ENCODE measurements around the gene GPC3. TPM values are rescaled to one million over a fixed set of nuclear protein-coding genes. Genes with fewer than 3 reads are reported as not detected.

The GPC3 gene
- total and polyA plus RNA-seq, 2 experiments from 2014 or later, result 36.8 to 60.1 TPM

DNA sequence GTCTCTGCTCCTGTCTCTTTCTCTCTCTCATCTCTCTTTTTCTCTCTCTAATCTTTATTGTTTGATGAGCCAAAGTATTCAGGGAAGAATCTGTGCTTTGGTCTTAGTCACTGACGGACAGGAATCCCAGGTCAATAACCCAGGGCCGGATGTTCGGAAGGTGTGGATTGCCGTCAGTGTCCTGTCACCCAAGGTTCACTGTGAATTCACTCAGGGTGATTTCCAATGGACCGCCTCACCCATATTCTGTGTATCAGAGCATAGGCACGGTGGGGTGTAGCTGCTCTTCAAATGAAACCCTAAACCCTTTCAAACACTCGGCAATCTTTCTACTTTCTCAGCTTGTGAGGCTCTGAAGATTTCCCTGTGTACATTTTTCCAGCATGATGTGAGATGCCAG lies 425.5 kb downstream of the GPC3 start:
- Histone ChIP-seq H3F3A (replicated peaks; ENCODE audit: low read depth) (no peaks in the 10 kb centered on the region), H3K27me3 (ENCODE audit: insufficient read depth) (no peaks in the 10 kb centered on the region), H3K4me3 (no peak overlapping the region), H3K9me2 (ENCODE audit: insufficient read depth) (no peaks in the 10 kb centered on the region), H3K27ac (ENCODE audit: low read depth) (no peak overlapping the region), H3K36me3 (ENCODE audit: insufficient read depth) (peaks cover 5% of the 10 kb centered on the region; the same call in 1 of the 2 replicates), H4K20me1 (replicated peaks; ENCODE audit: insufficient read depth) (no peaks in the 10 kb centered on the region), H2AFZ (no peak overlapping the region), H3K4me1 (ENCODE audit: insufficient read depth) (peaks cover 34% of the 10 kb centered on the region), H3K79me2 (replicated peaks; ENCODE audit: insufficient read depth) (no peaks in the 10 kb centered on the region), H3K4me2 (no peak overlapping the region)
- H3K9me3 Mint-ChIP-seq, result peaks cover 16% of the 10 kb centered on the region
- peaks cover 35% of the 10 kb centered on the region for H3K4me1 Mint-ChIP-seq
- TF ChIP-seq, protein P1, sequence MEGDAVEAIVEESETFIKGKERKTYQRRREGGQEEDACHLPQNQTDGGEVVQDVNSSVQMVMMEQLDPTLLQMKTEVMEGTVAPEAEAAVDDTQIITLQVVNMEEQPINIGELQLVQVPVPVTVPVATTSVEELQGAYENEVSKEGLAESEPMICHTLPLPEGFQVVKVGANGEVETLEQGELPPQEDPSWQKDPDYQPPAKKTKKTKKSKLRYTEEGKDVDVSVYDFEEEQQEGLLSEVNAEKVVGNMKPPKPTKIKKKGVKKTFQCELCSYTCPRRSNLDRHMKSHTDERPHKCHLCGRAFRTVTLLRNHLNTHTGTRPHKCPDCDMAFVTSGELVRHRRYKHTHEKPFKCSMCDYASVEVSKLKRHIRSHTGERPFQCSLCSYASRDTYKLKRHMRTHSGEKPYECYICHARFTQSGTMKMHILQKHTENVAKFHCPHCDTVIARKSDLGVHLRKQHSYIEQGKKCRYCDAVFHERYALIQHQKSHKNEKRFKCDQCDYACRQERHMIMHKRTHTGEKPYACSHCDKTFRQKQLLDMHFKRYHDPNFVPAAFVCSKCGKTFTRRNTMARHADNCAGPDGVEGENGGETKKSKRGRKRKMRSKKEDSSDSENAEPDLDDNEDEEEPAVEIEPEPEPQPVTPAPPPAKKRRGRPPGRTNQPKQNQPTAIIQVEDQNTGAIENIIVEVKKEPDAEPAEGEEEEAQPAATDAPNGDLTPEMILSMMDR (conservative IDR thresholded peaks at IDR 0.05; ENCODE audit: low read depth in 2 of 2), result no peak
- TF ChIP-seq EZH2phosphoT487 (IDR thresholded peaks at IDR 0.05; ENCODE audit: unreplicated experiment), result no peak
- no peak for TF ChIP-seq NANOG (IDR thresholded peaks at IDR 0.05; ENCODE audit: borderline replicate concordance)
- TF ChIP-seq, protein P2, sequence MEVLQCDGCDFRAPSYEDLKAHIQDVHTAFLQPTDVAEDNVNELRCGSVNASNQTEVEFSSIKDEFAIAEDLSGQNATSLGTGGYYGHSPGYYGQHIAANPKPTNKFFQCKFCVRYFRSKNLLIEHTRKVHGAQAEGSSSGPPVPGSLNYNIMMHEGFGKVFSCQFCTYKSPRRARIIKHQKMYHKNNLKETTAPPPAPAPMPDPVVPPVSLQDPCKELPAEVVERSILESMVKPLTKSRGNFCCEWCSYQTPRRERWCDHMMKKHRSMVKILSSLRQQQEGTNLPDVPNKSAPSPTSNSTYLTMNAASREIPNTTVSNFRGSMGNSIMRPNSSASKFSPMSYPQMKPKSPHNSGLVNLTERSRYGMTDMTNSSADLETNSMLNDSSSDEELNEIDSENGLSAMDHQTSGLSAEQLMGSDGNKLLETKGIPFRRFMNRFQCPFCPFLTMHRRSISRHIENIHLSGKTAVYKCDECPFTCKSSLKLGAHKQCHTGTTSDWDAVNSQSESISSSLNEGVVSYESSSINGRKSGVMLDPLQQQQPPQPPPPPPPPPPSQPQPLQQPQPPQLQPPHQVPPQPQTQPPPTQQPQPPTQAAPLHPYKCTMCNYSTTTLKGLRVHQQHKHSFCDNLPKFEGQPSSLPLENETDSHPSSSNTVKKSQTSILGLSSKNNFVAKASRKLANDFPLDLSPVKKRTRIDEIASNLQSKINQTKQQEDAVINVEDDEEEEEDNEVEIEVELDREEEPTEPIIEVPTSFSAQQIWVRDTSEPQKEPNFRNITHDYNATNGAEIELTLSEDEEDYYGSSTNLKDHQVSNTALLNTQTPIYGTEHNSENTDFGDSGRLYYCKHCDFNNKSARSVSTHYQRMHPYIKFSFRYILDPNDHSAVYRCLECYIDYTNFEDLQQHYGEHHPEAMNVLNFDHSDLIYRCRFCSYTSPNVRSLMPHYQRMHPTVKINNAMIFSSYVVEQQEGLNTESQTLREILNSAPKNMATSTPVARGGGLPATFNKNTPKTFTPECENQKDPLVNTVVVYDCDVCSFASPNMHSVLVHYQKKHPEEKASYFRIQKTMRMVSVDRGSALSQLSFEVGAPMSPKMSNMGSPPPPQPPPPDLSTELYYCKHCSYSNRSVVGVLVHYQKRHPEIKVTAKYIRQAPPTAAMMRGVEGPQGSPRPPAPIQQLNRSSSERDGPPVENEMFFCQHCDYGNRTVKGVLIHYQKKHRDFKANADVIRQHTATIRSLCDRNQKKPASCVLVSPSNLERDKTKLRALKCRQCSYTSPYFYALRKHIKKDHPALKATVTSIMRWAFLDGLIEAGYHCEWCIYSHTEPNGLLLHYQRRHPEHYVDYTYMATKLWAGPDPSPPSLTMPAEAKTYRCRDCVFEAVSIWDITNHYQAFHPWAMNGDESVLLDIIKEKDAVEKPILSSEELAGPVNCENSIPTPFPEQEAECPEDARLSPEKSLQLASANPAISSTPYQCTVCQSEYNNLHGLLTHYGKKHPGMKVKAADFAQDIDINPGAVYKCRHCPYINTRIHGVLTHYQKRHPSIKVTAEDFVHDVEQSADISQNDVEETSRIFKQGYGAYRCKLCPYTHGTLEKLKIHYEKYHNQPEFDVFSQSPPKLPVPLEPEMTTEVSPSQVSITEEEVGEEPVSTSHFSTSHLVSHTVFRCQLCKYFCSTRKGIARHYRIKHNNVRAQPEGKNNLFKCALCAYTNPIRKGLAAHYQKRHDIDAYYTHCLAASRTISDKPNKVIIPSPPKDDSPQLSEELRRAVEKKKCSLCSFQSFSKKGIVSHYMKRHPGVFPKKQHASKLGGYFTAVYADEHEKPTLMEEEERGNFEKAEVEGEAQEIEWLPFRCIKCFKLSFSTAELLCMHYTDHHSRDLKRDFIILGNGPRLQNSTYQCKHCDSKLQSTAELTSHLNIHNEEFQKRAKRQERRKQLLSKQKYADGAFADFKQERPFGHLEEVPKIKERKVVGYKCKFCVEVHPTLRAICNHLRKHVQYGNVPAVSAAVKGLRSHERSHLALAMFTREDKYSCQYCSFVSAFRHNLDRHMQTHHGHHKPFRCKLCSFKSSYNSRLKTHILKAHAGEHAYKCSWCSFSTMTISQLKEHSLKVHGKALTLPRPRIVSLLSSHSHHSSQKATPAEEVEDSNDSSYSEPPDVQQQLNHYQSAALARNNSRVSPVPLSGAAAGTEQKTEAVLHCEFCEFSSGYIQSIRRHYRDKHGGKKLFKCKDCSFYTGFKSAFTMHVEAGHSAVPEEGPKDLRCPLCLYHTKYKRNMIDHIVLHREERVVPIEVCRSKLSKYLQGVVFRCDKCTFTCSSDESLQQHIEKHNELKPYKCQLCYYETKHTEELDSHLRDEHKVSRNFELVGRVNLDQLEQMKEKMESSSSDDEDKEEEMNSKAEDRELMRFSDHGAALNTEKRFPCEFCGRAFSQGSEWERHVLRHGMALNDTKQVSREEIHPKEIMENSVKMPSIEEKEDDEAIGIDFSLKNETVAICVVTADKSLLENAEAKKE (CRISPR knock-in tag; IDR thresholded peaks at IDR 0.05), result no peak
- TF ChIP-seq ZNF331 (CRISPR knock-in tag; IDR thresholded peaks at IDR 0.05; ENCODE audit: low read depth), result no peak
- no peak for TF ChIP-seq POLR2AphosphoS5 (IDR thresholded peaks at IDR 0.05; ENCODE audit: low read depth)
- TF ChIP-seq, protein P3, sequence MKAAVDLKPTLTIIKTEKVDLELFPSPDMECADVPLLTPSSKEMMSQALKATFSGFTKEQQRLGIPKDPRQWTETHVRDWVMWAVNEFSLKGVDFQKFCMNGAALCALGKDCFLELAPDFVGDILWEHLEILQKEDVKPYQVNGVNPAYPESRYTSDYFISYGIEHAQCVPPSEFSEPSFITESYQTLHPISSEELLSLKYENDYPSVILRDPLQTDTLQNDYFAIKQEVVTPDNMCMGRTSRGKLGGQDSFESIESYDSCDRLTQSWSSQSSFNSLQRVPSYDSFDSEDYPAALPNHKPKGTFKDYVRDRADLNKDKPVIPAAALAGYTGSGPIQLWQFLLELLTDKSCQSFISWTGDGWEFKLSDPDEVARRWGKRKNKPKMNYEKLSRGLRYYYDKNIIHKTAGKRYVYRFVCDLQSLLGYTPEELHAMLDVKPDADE (IDR thresholded peaks at IDR 0.05), result no peak
- TF ChIP-seq CREB1 (CRISPR knock-in tag; IDR thresholded peaks at IDR 0.05; ENCODE audit: low read depth), result no peak
- no peak for TF ChIP-seq STAT1 (IDR thresholded peaks at IDR 0.05; ENCODE audit: unreplicated experiment)
- no peak for TF ChIP-seq EZH2 (IDR thresholded peaks at IDR 0.05; ENCODE audit: low read depth, unreplicated experiment)
- no peak for TF ChIP-seq JUNB (IDR thresholded peaks at IDR 0.05; ENCODE audit: unreplicated experiment)
- TF ChIP-seq, protein P4, sequence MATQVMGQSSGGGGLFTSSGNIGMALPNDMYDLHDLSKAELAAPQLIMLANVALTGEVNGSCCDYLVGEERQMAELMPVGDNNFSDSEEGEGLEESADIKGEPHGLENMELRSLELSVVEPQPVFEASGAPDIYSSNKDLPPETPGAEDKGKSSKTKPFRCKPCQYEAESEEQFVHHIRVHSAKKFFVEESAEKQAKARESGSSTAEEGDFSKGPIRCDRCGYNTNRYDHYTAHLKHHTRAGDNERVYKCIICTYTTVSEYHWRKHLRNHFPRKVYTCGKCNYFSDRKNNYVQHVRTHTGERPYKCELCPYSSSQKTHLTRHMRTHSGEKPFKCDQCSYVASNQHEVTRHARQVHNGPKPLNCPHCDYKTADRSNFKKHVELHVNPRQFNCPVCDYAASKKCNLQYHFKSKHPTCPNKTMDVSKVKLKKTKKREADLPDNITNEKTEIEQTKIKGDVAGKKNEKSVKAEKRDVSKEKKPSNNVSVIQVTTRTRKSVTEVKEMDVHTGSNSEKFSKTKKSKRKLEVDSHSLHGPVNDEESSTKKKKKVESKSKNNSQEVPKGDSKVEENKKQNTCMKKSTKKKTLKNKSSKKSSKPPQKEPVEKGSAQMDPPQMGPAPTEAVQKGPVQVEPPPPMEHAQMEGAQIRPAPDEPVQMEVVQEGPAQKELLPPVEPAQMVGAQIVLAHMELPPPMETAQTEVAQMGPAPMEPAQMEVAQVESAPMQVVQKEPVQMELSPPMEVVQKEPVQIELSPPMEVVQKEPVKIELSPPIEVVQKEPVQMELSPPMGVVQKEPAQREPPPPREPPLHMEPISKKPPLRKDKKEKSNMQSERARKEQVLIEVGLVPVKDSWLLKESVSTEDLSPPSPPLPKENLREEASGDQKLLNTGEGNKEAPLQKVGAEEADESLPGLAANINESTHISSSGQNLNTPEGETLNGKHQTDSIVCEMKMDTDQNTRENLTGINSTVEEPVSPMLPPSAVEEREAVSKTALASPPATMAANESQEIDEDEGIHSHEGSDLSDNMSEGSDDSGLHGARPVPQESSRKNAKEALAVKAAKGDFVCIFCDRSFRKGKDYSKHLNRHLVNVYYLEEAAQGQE (IDR thresholded peaks at IDR 0.05; ENCODE audit: unreplicated experiment), result no peak
- TF ChIP-seq ZNF114 (CRISPR knock-in tag; IDR thresholded peaks at IDR 0.05), result no peak
- H3K36me3 Mint-ChIP-seq (ENCODE audit: low read depth), result peaks cover 15% of the 10 kb centered on the region
- ATAC-seq (no peak), DNase-seq (ENCODE audit: low spot score) (no peak)
- H3K27me3 Mint-ChIP-seq (ENCODE audit: insufficient read depth, low read depth, poor library complexity), result peaks cover 3% of the 10 kb centered on the region
- no peak overlapping the region for H3K4me3 Mint-ChIP-seq
- peak overlapping the region; percentile 46; the same call in 1 of the 2 replicates for H3K27ac Mint-ChIP-seq

All from GM23338 (cell line).